Ovary (tissue), 3 donors: Measurements from ENCODE around the gene CACNA1D.

Experiments
- EP300 ChIP-seq: sonication (generic); formaldehyde crosslinking; IDR thresholded peaks from one replicate; pipeline ENCODE4 v1.6.1; 2017; ENCODE audit warnings: antibody characterized with exemption
- POLR2A ChIP-seq: fragments of 450-650 bp; IDR thresholded peaks from one replicate; pipeline ENCODE4 v1.6.1; 2017; ENCODE audit warnings: antibody characterized with exemption, mild to moderate bottlenecking, moderate library complexity
- TF ChIP-seq, protein P1 (sequence below), 3 donors: fragments of 450-650 bp in 2 of 3; fragments of 200-600 bp in 1 of 3; IDR thresholded peaks; one replicate each; pipeline versions ENCODE4 v1.5.1 to v1.8.0; 2016 to 2022; ENCODE audit warnings: antibody characterized with exemption in 3 of 3, mild to moderate bottlenecking in 1 of 3
- donor health status: DM: no; HTN: no; CAD: no.

DNA sequence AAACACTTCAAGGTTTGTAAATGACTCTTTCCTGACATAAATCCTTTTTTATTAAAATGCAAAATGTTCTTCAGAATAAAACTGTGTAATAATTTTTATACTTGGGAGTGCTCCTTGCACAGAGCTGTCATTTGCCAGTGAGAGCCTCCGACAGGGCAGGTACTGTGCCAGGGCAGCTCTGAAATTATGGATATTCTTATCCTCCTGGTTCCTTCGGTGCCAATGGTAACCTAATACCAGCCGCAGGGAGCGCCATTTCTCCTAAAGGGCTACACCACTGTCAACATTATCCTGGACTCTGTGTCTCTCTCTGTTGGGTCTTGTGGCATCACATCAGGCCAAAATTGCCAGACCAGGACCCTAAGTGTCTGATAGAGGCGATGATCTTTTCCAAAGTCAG, 318.8 kb downstream of the CACNA1D start:
- TF ChIP-seq, protein P1, sequence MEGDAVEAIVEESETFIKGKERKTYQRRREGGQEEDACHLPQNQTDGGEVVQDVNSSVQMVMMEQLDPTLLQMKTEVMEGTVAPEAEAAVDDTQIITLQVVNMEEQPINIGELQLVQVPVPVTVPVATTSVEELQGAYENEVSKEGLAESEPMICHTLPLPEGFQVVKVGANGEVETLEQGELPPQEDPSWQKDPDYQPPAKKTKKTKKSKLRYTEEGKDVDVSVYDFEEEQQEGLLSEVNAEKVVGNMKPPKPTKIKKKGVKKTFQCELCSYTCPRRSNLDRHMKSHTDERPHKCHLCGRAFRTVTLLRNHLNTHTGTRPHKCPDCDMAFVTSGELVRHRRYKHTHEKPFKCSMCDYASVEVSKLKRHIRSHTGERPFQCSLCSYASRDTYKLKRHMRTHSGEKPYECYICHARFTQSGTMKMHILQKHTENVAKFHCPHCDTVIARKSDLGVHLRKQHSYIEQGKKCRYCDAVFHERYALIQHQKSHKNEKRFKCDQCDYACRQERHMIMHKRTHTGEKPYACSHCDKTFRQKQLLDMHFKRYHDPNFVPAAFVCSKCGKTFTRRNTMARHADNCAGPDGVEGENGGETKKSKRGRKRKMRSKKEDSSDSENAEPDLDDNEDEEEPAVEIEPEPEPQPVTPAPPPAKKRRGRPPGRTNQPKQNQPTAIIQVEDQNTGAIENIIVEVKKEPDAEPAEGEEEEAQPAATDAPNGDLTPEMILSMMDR (IDR thresholded peaks at IDR 0.05), result no peak
- TF ChIP-seq POLR2A, result no peak
- TF ChIP-seq EP300, result no peak
